OCI-LY1 (cell line): ENCODE results near the gene TBL1Y.

ENCODE experiments used
- H2AFZ ChIP-seq: fragments of 200-600 bp; sonication (generic), shearing (Covaris generic); 2 replicates; pipeline ENCODE4 v1.6.0; 2014; ENCODE audit warnings: antibody characterized with exemption, mild to moderate bottlenecking, low read length
- H3F3A ChIP-seq: fragments of 200-600 bp; sonication (generic), shearing (Covaris generic); 2 replicates; pipeline ENCODE4 v1.6.0; 2014; ENCODE audit warnings: mild to moderate bottlenecking, antibody characterized with exemption, low read length, moderate library complexity; ENCODE audit not compliant: insufficient read depth
- H3K27ac ChIP-seq: fragments of 200-600 bp; sonication (generic); 2 replicates; pipeline ENCODE4 v1.5.1; 2014; ENCODE audit warnings: low read length, mixed run types, mild to moderate bottlenecking, low read depth; ENCODE audit not compliant: poor library complexity, severe bottlenecking
- H3K27me3 ChIP-seq: fragments of 200-600 bp; sonication (generic); 2 replicates; pipeline ENCODE4 v1.6.0; 2014; ENCODE audit warnings: antibody characterized with exemption, mild to moderate bottlenecking, low read length, moderate library complexity; ENCODE audit not compliant: insufficient read depth
- H3K36me3 ChIP-seq: fragments of 200-600 bp; sonication (generic); 2 replicates; pipeline ENCODE4 v1.6.1; 2014; ENCODE audit warnings: mild to moderate bottlenecking, antibody characterized with exemption, low read length, moderate library complexity, mixed read lengths; ENCODE audit not compliant: insufficient read depth
- H3K4me1 ChIP-seq: fragments of 200-600 bp; sonication (generic); 2 replicates; pipeline ENCODE4 v1.5.1; 2014; ENCODE audit warnings: mild to moderate bottlenecking, low read length, moderate library complexity; ENCODE audit not compliant: insufficient read depth, severe bottlenecking
- H3K4me2 ChIP-seq: fragments of 200-600 bp; sonication (generic), shearing (Covaris generic); 2 replicates; pipeline ENCODE4 v1.6.1; 2014; ENCODE audit warnings: low read length
- H3K4me3 ChIP-seq: fragments of 200-600 bp; sonication (generic); 2 replicates; pipeline ENCODE4 v1.5.1; 2014; ENCODE audit warnings: low read length, low read depth, mild to moderate bottlenecking, mixed read lengths; ENCODE audit not compliant: poor library complexity, severe bottlenecking
- H3K79me2 ChIP-seq: fragments of 200-600 bp; shearing (Covaris generic); 2 replicates; pipeline ENCODE4 v1.6.1; 2016; ENCODE audit warnings: mixed run types, low read length, mixed read lengths; ENCODE audit not compliant: insufficient read depth
- H3K9ac ChIP-seq: fragments of 200-600 bp; sonication (generic), shearing (Covaris generic); 2 replicates; pipeline ENCODE4 v1.6.1; 2014; ENCODE audit warnings: mild to moderate bottlenecking, low read length, mixed read lengths
- H3K9me2 ChIP-seq: fragments of 200-600 bp; sonication (generic), shearing (Covaris generic); 2 replicates; pipeline ENCODE4 v1.6.1; 2014; ENCODE audit warnings: low read depth, mild to moderate bottlenecking, low read length, mixed read lengths
- H3K9me3 ChIP-seq: fragments of 200-600 bp; shearing (Covaris generic); 2 replicates; pipeline ENCODE4 v1.6.1; 2014; ENCODE audit warnings: low read length, mixed read lengths
- H4K20me1 ChIP-seq: fragments of 200-600 bp; sonication (generic), shearing (Covaris generic); 2 replicates; pipeline ENCODE4 v1.6.0; 2016; ENCODE audit warnings: mild to moderate bottlenecking, low read length; ENCODE audit not compliant: insufficient read depth
- EZH2 ChIP-seq: fragments of 200-600 bp; sonication (generic), shearing (Covaris generic); IDR thresholded peaks from 2 replicates; pipeline ENCODE4 v1.8.0; 2017; ENCODE audit warnings: borderline replicate concordance, mixed run types, mild to moderate bottlenecking, antibody characterized with exemption, low read length, moderate library complexity, mixed read lengths
- TF ChIP-seq, protein P1 (sequence below): fragments of 200-600 bp; sonication (generic), shearing (Covaris generic); IDR thresholded peaks from 2 replicates; pipeline ENCODE4 v1.5.1; 2017; ENCODE audit warnings: mild to moderate bottlenecking, antibody characterized with exemption, low read length, moderate library complexity, mixed read lengths

TBL1Y gene

DNA sequence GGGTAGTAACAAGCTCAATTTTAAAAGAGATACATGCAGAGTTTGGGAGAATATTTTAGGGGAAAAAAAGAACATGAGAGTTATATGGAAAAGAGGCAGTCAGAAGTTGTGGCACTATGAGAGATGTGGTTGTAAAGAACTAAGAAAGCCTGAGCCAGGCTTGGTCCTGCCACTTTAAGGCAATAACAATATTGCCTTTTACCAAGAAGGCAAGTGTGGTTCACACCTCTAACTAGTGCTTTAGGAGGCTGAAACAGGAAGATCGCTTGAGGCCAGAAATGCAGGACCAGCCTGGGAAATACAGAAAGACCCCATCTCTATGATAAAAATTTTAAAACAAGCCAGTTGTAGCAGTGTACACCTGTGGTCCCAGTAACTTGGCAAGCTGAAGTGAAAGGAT lies 192.2 kb downstream of the TBL1Y start:
- no peak overlapping the region for H3K4me2 ChIP-seq

DNA sequence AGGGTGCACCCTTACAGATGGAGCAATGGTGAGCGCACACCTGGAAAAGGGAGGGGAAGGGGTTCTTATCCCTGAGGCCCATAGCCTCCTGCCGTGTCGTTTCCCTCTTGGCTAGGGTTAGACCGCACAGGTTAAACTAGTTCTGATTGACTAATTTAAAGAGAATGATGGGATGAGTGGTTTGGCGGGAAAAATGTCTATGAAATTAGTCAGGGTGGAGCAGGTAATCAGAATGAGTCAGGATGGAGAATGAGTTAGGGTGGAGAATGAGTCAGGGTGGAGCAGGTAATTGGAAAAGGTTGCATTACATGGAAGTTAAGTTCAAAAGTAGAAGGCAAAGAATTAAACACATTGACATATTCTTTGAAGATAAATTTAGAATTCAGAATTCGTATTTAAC lies 196.7 kb downstream of the TBL1Y start:
- Histone ChIP-seq H3F3A (no peaks in the 10 kb centered on the region), H3K79me2 (no peaks in the 10 kb centered on the region), H4K20me1 (no peaks in the 10 kb centered on the region), H3K9me2 (no peaks in the 10 kb centered on the region), H3K9me3 (no peaks in the 10 kb centered on the region), H3K36me3 (no peaks in the 10 kb centered on the region), H3K4me3 (no peak overlapping the region), H3K4me2 (no peak overlapping the region), H2AFZ (no peak overlapping the region), H3K27ac (no peak overlapping the region), H3K27me3 (no peaks in the 10 kb centered on the region), H3K9ac (no peak overlapping the region), H3K4me1 (no peaks in the 10 kb centered on the region)
- TF ChIP-seq, protein P1, sequence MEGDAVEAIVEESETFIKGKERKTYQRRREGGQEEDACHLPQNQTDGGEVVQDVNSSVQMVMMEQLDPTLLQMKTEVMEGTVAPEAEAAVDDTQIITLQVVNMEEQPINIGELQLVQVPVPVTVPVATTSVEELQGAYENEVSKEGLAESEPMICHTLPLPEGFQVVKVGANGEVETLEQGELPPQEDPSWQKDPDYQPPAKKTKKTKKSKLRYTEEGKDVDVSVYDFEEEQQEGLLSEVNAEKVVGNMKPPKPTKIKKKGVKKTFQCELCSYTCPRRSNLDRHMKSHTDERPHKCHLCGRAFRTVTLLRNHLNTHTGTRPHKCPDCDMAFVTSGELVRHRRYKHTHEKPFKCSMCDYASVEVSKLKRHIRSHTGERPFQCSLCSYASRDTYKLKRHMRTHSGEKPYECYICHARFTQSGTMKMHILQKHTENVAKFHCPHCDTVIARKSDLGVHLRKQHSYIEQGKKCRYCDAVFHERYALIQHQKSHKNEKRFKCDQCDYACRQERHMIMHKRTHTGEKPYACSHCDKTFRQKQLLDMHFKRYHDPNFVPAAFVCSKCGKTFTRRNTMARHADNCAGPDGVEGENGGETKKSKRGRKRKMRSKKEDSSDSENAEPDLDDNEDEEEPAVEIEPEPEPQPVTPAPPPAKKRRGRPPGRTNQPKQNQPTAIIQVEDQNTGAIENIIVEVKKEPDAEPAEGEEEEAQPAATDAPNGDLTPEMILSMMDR = no peak
- TF ChIP-seq EZH2 = no peak

More for the DNA sequence above, 192.2 kb downstream of the TBL1Y start:
- Histone ChIP-seq H3K4me3 (no peak overlapping the region), H3K9me2 (no peaks in the 10 kb centered on the region), H4K20me1 (no peaks in the 10 kb centered on the region), H3K27me3 (no peaks in the 10 kb centered on the region), H3K9ac (no peak overlapping the region), H2AFZ (no peak overlapping the region), H3K27ac (no peak overlapping the region), H3K36me3 (no peaks in the 10 kb centered on the region), H3K4me1 (no peaks in the 10 kb centered on the region), H3K79me2 (no peaks in the 10 kb centered on the region), H3K9me3 (no peaks in the 10 kb centered on the region), H3F3A (no peaks in the 10 kb centered on the region)
- no peak for TF ChIP-seq EZH2
- TF ChIP-seq, protein P1 = no peak

DNA sequence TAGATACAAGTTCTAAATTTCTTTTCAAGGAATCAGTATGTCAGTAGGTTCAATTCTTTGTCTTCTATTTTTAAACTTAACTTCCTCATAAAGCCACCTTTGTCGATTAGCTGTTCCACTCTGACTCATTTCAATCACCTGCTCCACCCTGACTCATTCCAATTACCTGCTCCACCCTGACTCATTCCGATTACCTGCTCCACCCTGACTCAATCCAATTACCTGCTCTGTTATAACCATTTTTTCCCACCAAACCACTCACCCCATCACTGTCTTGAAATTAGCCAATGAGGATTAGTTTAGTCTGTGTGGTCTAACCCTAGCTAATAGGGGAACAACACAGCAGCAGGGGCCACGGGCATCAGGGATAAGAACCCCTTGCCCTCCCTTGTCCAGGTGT lies 199.6 kb downstream of the TBL1Y start:
- no peak overlapping the region for H3K9ac ChIP-seq
- H3K27me3 ChIP-seq = no peaks in the 10 kb centered on the region
- H3K9me2 ChIP-seq = no peaks in the 10 kb centered on the region
- H3K9me3 ChIP-seq = no peaks in the 10 kb centered on the region
- no peaks in the 10 kb centered on the region for H3F3A ChIP-seq
- H4K20me1 ChIP-seq = no peaks in the 10 kb centered on the region
- no peak overlapping the region for H2AFZ ChIP-seq
- no peak overlapping the region for H3K4me3 ChIP-seq
- no peaks in the 10 kb centered on the region for H3K79me2 ChIP-seq
- no peaks in the 10 kb centered on the region for H3K36me3 ChIP-seq
- H3K4me1 ChIP-seq = no peaks in the 10 kb centered on the region
- no peak overlapping the region for H3K4me2 ChIP-seq
- no peak overlapping the region for H3K27ac ChIP-seq
- TF ChIP-seq, protein P1 = no peak
- TF ChIP-seq EZH2 = no peak
